HEK293T (cell line): ENCODE measurements around the gene NPEPL1.

Experiments used
- FOXM1 ChIP-seq: fragments of 450-650 bp; IDR thresholded peaks from 2 replicates; pipeline ENCODE4 v1.6.1; 2017; ENCODE audit warnings: mild to moderate bottlenecking, borderline replicate concordance
- SP1 ChIP-seq: fragments of 450-650 bp; IDR thresholded peaks from 2 replicates; pipeline ENCODE4 v1.6.1; 2017

GRCh38 chr20:58665606-58666005, 27.0 kb upstream of the NPEPL1 start:
- TF ChIP-seq FOXM1 = no peak
- no peak for TF ChIP-seq SP1
